GM21723 (cell line): ENCODE results near the gene GAREM1.
"Not testable (repeated sequence)": the region's sequence is repeated elsewhere in the genome, so short reads cannot be mapped to it uniquely, and the experiment has no call there.

Experiments used
- ATAC-seq: cut with Tn5 transposase; IDR thresholded peaks from one replicate; pipeline ENCODE4 v1.9.1; 2021; ENCODE audit warnings: mild to moderate bottlenecking, moderate library complexity; ENCODE audit not compliant: unreplicated experiment

The GAREM1 gene

DNA sequence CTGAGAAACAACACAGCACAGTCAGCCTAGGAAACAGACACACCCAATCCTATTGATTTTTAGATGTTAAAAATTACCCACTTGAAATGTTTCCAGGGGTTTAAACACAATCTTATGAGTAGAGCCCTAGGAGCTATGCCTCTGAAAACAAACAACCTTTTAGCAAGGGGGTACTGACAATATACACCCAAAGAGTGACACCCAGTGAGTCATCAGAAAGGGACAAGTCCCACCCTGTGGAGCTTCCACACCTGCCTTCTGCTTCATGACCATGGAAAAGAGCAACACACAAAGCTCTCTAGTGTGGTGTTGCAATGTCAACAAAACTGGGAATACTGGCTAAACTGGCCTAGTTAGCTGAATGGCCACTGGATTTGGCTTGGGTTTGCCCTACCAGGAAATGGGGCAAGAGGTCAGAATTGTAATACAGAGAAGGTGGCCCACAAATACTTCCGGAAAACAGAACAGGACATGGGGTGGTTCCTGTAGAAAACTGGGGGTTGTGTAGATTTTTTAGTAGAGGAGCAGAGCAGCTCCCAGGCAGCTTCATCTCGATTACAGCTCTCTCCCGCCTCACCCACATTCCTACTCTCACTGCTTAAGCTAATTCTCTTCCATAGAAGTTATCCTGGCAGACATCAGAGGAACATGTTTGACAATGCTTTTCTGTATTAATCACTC, 98.2 kb downstream of the GAREM1 start:
- no peak for ATAC-seq

GRCh38 chr18:32372047-32372380, 98.7 kb downstream of the GAREM1 start:
- no peak for ATAC-seq

DNA sequence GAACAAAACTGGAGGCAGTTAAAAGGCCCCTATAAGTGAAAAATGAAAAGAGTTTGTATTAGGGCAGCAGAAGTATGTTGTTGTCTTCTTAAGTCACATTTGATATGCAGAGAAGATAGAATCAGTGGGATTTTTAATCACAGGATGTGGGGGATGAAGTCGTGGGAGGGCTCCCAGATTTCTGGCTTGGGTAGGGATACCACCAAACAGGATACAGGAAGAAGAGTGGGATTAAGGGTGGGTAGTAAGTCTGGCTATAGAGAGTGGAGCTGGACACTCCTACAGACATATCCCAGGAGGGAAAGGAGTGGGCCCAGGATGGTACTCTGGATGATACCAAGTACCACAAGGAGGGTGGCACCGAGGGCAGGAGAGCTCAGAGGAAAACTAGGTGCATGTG, 99.3 kb downstream of the GAREM1 start:
- no peak for ATAC-seq

- no peak for ATAC-seq
These were observed 101.7 kb downstream of the GAREM1 start for GRCh38 chr18:32368991-32369390.

- no peak for ATAC-seq
These were observed 102.5 kb downstream of the GAREM1 start for GRCh38 chr18:32368170-32368569.

DNA sequence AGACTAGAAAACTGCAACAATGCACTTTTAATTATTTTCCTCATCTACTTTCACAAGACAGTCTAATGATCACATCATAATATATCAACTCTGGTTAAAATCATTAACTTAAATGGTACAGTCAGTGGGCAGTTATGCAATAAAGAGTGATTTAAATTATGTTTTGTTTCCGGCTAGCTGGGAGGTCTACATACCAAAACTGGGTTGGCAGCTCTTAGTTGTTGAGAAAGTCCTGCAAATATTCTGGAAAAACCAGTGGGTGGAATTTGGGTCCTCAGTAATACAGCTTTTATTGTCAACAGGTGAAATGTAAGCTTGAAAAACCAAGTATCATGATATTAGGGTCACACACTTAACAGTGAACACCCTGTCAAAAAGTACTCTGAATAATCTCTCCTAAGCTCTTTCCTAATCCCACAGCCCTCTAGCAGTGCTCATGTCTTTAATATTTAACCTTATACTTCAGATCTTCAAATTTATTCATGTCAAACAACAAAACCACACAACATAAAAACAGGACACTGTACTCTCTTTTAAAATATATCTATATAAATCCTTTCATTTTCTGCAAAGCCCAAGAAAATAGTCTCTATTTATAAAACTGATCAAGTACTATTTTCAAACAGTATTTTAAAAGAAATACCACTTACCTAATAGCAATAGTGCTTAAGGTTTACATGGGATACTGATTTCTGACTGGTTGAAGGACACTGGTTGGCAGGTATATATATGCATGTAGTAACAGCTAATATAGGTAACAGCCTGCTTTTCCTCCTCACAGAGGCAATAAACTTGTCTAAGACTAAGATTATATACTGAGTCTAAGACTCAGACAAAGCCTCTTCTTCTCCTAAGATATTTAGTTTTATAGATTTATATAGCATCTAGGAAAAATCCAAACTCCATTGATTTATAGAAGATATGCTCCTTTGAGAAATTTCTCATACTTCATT, 103.8 kb downstream of the GAREM1 start:
- ATAC-seq: no peak

GRCh38 chr18:32362484-32362883, 108.2 kb downstream of the GAREM1 start:
- no peak for ATAC-seq

DNA sequence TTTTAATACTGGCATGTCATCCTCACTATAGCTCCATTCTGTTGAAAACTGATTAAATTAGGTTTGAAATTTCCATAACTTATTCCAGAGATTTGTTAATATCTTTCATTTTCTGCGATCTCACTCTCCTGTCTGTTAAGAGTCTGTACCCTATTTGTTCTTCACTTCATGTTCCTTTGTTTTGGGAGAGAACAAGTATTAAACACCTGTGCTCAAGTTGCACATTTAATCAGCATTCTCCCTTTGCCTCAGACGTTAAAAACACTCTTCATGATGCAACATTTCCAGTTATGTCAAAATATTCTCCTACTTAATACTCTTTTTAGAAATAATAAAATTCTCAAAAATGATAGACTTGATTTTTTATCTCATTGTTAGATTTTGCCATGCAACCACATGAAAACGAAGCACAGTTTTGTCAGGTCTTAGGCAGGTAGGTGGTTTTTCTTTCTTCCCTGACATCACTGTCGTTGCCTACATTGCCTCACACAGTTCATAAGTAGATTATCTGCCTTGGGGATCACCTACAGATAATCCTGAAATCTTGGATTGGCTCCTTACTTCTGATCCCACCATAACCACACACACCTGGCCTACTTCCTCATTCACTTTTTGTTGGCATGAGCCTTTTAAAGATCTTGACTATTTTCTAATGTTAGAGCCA, 109.9 kb downstream of the GAREM1 start:
- no peak for ATAC-seq

GRCh38 chr18:32358529-32358928, 112.2 kb downstream of the GAREM1 start:
- ATAC-seq: no peak

DNA sequence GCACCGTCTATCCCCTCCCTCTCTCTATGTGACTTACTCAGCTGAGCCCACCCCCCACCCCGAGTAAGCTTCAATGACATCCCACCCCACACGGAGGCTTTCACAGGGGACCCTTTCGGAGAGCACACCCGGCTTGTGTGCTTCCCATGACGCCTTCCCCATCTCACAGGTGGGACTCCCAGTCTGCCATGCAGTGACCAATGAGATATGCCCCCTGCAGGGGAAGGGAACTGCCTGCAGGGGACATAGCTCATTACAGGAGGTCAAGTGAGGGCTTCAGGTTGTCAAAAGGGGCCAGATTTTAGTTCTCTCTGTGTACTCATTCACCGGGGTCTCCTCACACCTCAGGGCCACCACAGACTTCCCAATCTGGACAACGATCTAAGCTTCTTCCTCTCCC, 112.6 kb downstream of the GAREM1 start:
- ATAC-seq: no peak

- ATAC-seq: no peak
These were observed 114.8 kb downstream of the GAREM1 start for GRCh38 chr18:32355896-32356295.

DNA sequence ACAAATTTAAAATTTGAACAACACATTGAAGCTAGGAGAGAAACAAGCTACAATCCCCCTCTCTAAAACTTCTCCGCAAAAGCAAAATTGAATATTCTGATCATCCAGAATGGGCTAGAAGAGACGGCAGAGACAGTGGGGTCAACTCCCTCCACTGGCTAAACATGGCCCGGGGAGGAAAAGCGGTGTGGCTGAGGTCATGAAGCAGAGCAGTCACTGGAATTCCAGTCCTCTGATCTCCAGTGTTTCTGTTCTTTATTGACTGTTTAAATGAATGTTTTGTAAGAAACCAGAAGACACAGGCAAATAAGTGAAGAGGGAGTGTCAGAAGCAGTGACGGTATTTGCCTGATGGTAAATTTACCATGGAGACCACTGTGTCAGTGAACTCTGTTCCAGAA, 116.2 kb downstream of the GAREM1 start:
- no peak for ATAC-seq

DNA sequence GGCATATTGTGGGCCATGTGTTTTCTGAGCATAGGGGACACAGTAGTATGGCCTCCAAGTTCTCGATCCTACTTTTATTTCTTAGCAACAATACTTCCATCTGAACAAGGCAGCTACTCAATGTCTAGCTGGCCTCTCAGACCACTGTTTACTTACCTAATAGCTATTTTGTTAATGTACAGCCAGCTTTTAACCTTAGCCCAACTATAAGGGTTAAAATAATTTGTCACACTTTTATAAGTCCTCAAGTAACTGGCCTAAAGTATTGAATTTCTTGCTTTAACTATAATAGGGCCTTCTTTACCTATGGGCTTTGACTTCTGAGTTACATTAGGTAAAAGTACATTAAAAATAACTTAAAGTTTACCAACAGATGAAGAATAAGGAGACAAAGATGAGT, 117.4 kb downstream of the GAREM1 start:
- ATAC-seq: no peak

GRCh38 chr18:32351032-32351431, 119.7 kb downstream of the GAREM1 start:
- no peak for ATAC-seq

GRCh38 chr18:32349728-32350395, 120.8 kb downstream of the GAREM1 start:
- ATAC-seq: no peak

GRCh38 chr18:32346671-32347070, 124.0 kb downstream of the GAREM1 start:
- no peak for ATAC-seq

DNA sequence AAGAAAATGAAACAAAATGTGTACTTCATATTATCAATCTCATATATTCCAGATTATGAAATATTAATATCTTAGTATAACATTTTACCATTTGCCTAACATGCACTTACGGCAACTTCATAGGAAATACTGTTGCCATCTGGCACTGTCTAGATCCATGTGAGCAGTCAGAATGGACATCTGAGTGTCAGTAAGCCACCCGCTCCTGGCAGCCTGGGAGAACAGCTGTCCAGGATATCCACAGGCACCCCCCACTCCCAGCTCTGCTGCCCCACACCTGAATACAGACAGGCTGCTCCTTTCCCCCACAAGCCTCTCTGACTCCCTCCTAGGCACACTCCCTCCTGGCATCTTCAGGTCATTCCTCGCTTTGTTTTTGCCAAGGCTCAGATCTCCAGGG, 127.0 kb downstream of the GAREM1 start:
- ATAC-seq: no peak

- ATAC-seq: not testable (repeated sequence)
These were observed 129.6 kb downstream of the GAREM1 start for GRCh38 chr18:32341112-32341511.

GRCh38 chr18:32339045-32339444, 131.6 kb downstream of the GAREM1 start:
- no peak for ATAC-seq

GRCh38 chr18:32337821-32338220, 132.9 kb downstream of the GAREM1 start:
- ATAC-seq: no peak

GRCh38 chr18:32337347-32337746, 133.3 kb downstream of the GAREM1 start:
- ATAC-seq: no peak
